ENCODE measurements around the gene TRIM44.
A peak's percentile ranks its signal among the peaks of the same experiment; 100 is the strongest.
"Not testable (repeated sequence)": the region's sequence is repeated elsewhere in the genome, so short reads cannot be mapped to it uniquely, and the experiment has no call there.

Gene TRIM44

GRCh38 chr11:35712533-35712932 lies 50.0 kb downstream of the TRIM44 start:
- TF ChIP-seq CTCF (IDR thresholded peaks at IDR 0.05; ENCODE audit: insufficient read depth, low read depth, low read length, missing control alignments): no peak
- H3K4me3 ChIP-seq (ENCODE audit: low read length): no peak overlapping the region
- no peak for DNase-seq (ENCODE audit: low read depth)

GRCh38 chr11:35714882-35715627 lies 52.5 kb downstream of the TRIM44 start:
- TF ChIP-seq CTCF (IDR thresholded peaks at IDR 0.05; ENCODE audit: insufficient read depth, low read depth, low read length, missing control alignments): no peak
- no peak overlapping the region for H3K4me3 ChIP-seq (ENCODE audit: low read length)
- DNase-seq (ENCODE audit: low read depth): peak; percentile 9

GRCh38 chr11:35715677-35716076 lies 53.1 kb downstream of the TRIM44 start:
- DNase-seq (ENCODE audit: low read depth); H3K4me3 ChIP-seq (ENCODE audit: low read length): not testable (repeated sequence)

GRCh38 chr11:35717043-35717442 lies 54.5 kb downstream of the TRIM44 start:
- no peak for TF ChIP-seq CTCF (IDR thresholded peaks at IDR 0.05; ENCODE audit: insufficient read depth, low read depth, low read length, missing control alignments)
- DNase-seq (ENCODE audit: low read depth): no peak
- no peak overlapping the region for H3K4me3 ChIP-seq (ENCODE audit: low read length)

- DNase-seq (ENCODE audit: low read depth): no peak
- H3K4me3 ChIP-seq (ENCODE audit: low read length): no peak overlapping the region
- no peak for TF ChIP-seq CTCF (IDR thresholded peaks at IDR 0.05; ENCODE audit: insufficient read depth, low read depth, low read length, missing control alignments)
Measured at GRCh38 chr11:35717520-35717919, 54.9 kb downstream of the TRIM44 start.

- no peak for DNase-seq (ENCODE audit: low read depth)
- H3K4me3 ChIP-seq (ENCODE audit: low read length): no peak overlapping the region
- no peak for TF ChIP-seq CTCF (IDR thresholded peaks at IDR 0.05; ENCODE audit: insufficient read depth, low read depth, low read length, missing control alignments)
Measured at GRCh38 chr11:35721651-35722282, 59.2 kb downstream of the TRIM44 start.

- DNase-seq (ENCODE audit: low read depth): no peak
- TF ChIP-seq CTCF (IDR thresholded peaks at IDR 0.05; ENCODE audit: insufficient read depth, low read depth, low read length, missing control alignments): no peak
- H3K4me3 ChIP-seq (ENCODE audit: low read length): no peak overlapping the region
Measured at GRCh38 chr11:35722641-35723040, 60.1 kb downstream of the TRIM44 start.
